ENCODE data around the gene NGEF.
"Not testable (repeated sequence)": the region's sequence is repeated elsewhere in the genome, so short reads cannot be mapped to it uniquely, and the experiment has no call there.

The NGEF gene

GRCh38 chr2:232925821-232926156 is 87.3 kb downstream of the NGEF start:
- no peak for DNase-seq

- no peak for DNase-seq
Observed at GRCh38 chr2:232925153-232925820, 87.8 kb downstream of the NGEF start.

- DNase-seq, result no peak
Observed at GRCh38 chr2:232924433-232924832, 88.6 kb downstream of the NGEF start.

GRCh38 chr2:232920760-232921159 is 92.3 kb downstream of the NGEF start:
- no peak for DNase-seq

GRCh38 chr2:232920055-232920454 is 93.0 kb downstream of the NGEF start:
- DNase-seq, result no peak

GRCh38 chr2:232919141-232919540 is 93.9 kb downstream of the NGEF start:
- no peak for DNase-seq

GRCh38 chr2:232913903-232914302 is 99.2 kb downstream of the NGEF start:
- no peak for DNase-seq

GRCh38 chr2:232911712-232912277 is 101.3 kb downstream of the NGEF start:
- DNase-seq, result no peak

GRCh38 chr2:232910376-232910775 is 102.7 kb downstream of the NGEF start:
- DNase-seq, result no peak

GRCh38 chr2:232908695-232909094 is 104.4 kb downstream of the NGEF start:
- DNase-seq, result no peak

- DNase-seq, result not testable (repeated sequence)
Observed at GRCh38 chr2:232907718-232908085, 105.4 kb downstream of the NGEF start.

- DNase-seq, result not testable (repeated sequence)
Observed at GRCh38 chr2:232906867-232907717, 106.0 kb downstream of the NGEF start.

GRCh38 chr2:232903989-232904388 is 109.1 kb downstream of the NGEF start:
- no peak for DNase-seq

GRCh38 chr2:232901736-232902578 is 111.1 kb downstream of the NGEF start:
- peak; percentile 52 to 69 for DNase-seq

- no peak for DNase-seq
Observed at GRCh38 chr2:232900811-232901735, 112.0 kb downstream of the NGEF start.

GRCh38 chr2:232898592-232899543 is 114.2 kb downstream of the NGEF start:
- no peak for DNase-seq

- peak; percentile 65 to 74 for DNase-seq
Observed at GRCh38 chr2:232897598-232898408, 115.3 kb downstream of the NGEF start.

GRCh38 chr2:232896720-232897597 is 116.1 kb downstream of the NGEF start:
- no peak for DNase-seq

GRCh38 chr2:232896111-232896510 is 116.9 kb downstream of the NGEF start:
- DNase-seq, result no peak
